Skeletal muscle tissue (tissue), 4 donors: ENCODE measurements around the gene LAMP5. TPM values are rescaled to one million over a fixed set of nuclear protein-coding genes. Genes with fewer than 3 reads are reported as not detected.

ENCODE experiments used
- H3K27ac ChIP-seq: one replicate; pipeline ENCODE4 v1.7.0; 2013; ENCODE audit warnings: mild to moderate bottlenecking, low read depth, low read length, inconsistent platforms
- H3K27me3 ChIP-seq, 3 donors: one replicate each; pipeline ENCODE4 v1.7.0; 2013; ENCODE audit warnings: low read length in 3 of 3; ENCODE audit not compliant: control insufficient read depth in 3 of 3, insufficient read depth in 3 of 3
- H3K36me3 ChIP-seq, 3 donors: one replicate each; pipeline ENCODE4 v1.7.0; 2013; ENCODE audit warnings: low read length in 3 of 3; ENCODE audit not compliant: control insufficient read depth in 3 of 3, insufficient read depth in 3 of 3
- H3K4me1 ChIP-seq, 3 donors: one replicate each; pipeline ENCODE4 v1.7.0; 2013; ENCODE audit warnings: low read length in 3 of 3, mild to moderate bottlenecking in 3 of 3; ENCODE audit not compliant: control insufficient read depth in 3 of 3, insufficient read depth in 3 of 3
- H3K4me3 ChIP-seq, 3 donors: one replicate each; pipeline ENCODE4 v1.7.0; 2013; ENCODE audit warnings: low read length in 3 of 3
- H3K9ac ChIP-seq, 3 donors: one replicate each; pipeline ENCODE4 v1.7.0; 2013; ENCODE audit warnings: low read length in 3 of 3, mild to moderate bottlenecking in 3 of 3, moderate library complexity in 2 of 3, low read depth in 1 of 3
- H3K9me3 ChIP-seq, 3 donors: one replicate each; pipeline ENCODE4 v1.7.0; 2013; ENCODE audit warnings: low read length in 3 of 3; ENCODE audit not compliant: control insufficient read depth in 3 of 3
- total RNA-seq: library from RNA; depleted of rRNA; stranded (reverse); fragments of >200 nt; gene quantifications from one replicate; pipeline ENCODE4 v1.2.3, GENCODE V29; 2014
- donor health status: Osteomylitis.

Gene LAMP5
- total RNA-seq, 1 donor from 2014 or later, result 1.6 TPM

DNA sequence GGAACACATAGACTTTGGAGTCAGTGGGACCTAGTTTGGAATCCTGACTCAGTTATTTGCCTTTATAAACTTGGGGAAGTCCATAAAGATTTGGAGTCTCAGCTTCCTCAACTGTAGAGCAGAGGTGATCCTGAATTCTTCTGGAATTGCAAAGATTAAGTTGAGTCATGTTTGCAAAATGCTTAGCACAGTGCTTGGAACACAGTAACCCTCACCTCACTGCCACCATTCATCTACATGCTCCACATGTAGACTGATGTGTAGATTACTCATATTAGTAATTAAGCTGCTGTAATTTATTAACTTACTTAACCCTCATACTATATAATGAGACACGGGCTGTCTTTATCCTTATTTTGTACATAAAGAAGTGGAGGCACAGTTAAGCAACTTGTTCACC lies 61.4 kb downstream of the LAMP5 start:
- H3K9me3 ChIP-seq, result no peaks in the 10 kb centered on the region
- no peaks in the 10 kb centered on the region for H3K36me3 ChIP-seq
- no peak overlapping the region for H3K4me3 ChIP-seq
- no peak overlapping the region for H3K27ac ChIP-seq
- no peaks in the 10 kb centered on the region for H3K4me1 ChIP-seq
- no peak overlapping the region for H3K9ac ChIP-seq
- no peaks in the 10 kb centered on the region for H3K27me3 ChIP-seq

- no peaks in the 10 kb centered on the region for H3K36me3 ChIP-seq
- no peaks in the 10 kb centered on the region for H3K27me3 ChIP-seq
- H3K4me1 ChIP-seq, result no peaks in the 10 kb centered on the region
- no peak overlapping the region for H3K4me3 ChIP-seq
- no peak overlapping the region for H3K9ac ChIP-seq
- H3K27ac ChIP-seq, result no peak overlapping the region
- no peaks in the 10 kb centered on the region for H3K9me3 ChIP-seq
These were observed 62.3 kb downstream of the LAMP5 start for GRCh38 chr20:9576695-9577094.

GRCh38 chr20:9577397-9577796 lies 63.0 kb downstream of the LAMP5 start:
- H3K27ac ChIP-seq, result no peak overlapping the region
- no peak overlapping the region for H3K9ac ChIP-seq
- no peaks in the 10 kb centered on the region for H3K27me3 ChIP-seq
- H3K9me3 ChIP-seq, result no peaks in the 10 kb centered on the region
- no peak overlapping the region for H3K4me3 ChIP-seq
- no peaks in the 10 kb centered on the region for H3K36me3 ChIP-seq
- H3K4me1 ChIP-seq, result no peaks in the 10 kb centered on the region

DNA sequence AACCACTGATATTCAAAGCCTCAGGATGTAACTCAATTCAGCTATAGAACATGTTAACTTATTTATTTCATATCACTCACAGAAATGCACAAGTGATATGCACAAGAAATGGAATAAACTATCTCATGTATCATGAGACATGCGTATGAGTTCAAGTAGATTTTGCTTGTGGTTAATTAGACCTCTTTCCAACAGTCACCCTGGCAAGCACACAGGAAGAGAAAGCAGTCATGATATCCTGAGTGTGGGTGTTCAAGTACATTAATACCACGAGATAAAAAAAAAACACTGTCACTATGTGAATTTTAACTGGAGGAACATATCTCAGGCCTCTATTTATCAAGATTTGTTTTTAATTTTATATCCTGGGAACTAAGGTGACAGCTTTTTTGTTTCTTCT lies 64.2 kb downstream of the LAMP5 start:
- H3K9ac ChIP-seq, result no peak overlapping the region
- no peaks in the 10 kb centered on the region for H3K9me3 ChIP-seq
- H3K27ac ChIP-seq, result no peak overlapping the region
- no peaks in the 10 kb centered on the region for H3K4me1 ChIP-seq
- no peaks in the 10 kb centered on the region for H3K27me3 ChIP-seq
- H3K4me3 ChIP-seq, result no peak overlapping the region
- H3K36me3 ChIP-seq, result no peaks in the 10 kb centered on the region
